HL-60/S4 treated with phorbol 12-myristate 13-acetate at 8.2 ng/mL for 4 days and 3 days (cell line): ENCODE results near the gene TTLL5.
"Not testable (repeated sequence)": the region's sequence is repeated elsewhere in the genome, so short reads cannot be mapped to it uniquely, and the experiment has no call there.

Experiments
- in situ Hi-C: fragments of 300-500 bp; cut with MboI; formaldehyde crosslinking; loops from 2 replicates; pipeline ENCODE4 v1.15.0; 2022; ENCODE audit warnings: low sequenced_read_pairs

TTLL5 gene

DNA sequence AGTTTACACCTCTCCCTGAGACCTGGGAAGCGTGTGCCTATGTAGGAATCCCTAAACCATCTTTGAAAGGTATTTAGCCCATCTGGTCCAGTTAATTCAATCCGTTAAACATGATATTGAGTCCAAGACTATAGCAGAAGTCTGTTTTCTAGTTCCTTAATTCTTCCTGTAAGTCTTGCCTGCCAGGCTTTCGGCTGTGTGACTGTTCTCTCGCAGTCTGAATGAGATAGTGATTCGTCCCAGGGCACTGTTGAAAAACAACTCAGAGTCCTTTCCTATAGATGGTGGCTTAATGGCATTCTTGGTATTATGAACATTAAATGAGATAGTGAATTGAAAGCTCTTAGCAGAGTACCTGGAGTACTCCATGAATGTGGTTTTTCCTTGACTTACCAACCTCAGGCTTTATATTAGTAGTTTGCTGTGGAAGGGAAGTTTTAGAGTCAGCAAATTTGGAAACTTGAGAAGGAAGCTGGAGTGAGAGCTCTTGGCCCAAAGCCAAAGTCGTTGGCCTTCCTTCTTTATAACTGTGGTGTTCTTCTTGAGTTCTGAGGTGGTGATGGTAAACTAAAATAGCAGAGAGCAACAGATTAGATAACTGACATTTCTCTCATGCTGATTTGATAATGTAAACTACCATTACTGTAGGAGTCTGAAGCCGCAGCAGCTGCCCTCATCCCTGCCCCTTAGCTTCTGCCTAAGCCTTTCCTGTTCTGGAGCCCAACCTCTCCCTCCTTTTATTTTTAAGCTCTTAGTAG is 244.3 kb downstream of the TTLL5 start:
- in situ Hi-C loops = no loop called here

DNA sequence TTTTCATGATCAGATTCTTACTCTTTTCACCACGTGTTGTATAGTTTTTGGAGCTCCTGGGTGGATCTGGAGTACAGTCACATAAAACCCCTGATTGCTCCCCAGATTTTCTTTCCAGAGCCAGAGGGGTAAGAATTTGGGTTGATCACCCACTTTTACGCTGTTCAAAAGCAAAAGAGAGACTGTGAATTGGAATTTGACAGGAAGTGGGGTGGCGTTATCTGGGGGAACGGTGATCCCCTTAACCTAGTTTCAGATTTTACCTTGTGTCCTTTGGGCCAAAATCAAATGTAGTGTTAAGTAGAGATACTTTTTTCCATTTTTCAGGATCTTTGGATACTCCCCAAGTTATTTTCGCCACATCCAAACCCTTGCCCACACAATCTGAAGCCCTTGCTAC is 245.2 kb downstream of the TTLL5 start:
- in situ Hi-C loops = no loop called here

DNA sequence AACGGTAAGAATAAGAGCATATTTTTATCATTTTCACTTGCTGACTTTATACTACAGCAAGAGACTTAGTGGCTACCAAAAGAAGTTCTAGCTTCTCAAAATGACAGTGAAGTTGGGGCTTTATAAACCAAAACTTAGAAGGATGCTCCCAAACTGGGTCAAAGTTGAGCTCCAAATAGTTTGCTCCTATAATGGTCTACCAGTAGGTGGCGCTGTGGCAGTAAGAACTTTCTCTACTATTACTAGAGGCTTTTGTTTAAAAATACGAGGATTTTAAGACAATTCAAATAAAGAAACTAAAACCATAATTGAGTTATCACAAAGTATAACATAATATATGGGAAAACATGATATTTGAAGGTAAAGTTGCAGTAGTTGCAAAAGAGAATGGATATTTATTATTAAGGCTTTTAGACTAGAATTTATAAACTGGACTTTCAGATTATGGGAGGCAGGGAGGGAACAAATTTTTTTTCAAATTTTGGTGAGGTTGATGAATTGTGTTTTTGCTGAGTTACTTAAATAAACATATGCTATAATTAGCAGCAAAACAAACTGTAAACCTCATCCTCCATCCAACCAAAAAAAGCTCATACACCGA is 245.7 kb downstream of the TTLL5 start:
- in situ Hi-C loops = no loop called here

DNA sequence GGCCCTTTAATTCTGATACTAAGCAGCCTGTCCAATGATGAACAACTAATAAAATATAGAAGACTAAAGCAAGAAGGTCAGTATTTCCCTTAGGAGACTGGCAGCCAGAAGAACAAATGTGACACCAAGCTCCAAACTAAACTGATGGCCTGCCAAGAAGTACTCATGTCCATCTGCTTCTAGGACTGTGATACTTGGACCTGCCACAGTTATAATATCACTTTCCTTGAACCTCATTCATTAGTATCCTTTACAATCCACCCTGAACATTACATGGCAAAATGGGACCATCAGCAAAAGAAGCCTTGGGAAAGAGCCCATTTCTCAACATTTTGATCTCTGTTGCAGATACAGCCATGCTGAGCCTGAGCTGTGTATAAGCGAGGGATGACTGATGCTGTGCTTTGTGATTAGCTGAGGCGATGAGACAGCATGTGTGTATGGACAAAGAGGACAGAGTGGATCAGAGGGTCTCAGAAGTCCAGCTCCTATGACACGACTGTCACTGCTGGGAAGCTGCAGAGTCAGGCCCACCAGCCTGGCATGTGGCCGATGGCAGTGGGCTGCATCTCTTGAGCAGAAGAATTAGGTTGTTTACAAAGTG is 246.8 kb downstream of the TTLL5 start:
- in situ Hi-C loops = no loop called here

DNA sequence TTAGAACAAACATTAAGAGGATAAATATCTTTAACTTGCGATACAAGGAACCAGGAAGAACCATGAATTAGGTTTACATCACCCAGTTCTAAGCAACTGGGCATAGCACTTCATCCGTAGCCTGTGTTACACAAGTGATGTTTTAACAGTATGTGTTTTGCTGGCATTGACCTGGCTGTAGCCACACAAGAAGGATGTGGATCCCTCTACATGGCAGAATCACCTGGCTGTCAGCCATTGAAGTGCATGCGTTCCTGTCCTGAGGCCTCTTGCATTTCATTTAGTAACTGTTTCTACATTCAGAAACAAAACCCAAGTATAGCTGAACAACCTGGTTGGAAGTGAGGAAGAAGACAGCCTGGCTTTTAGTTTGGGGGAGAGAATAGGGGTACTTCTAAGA is 248.6 kb downstream of the TTLL5 start:
- in situ Hi-C loops = no loop called here

DNA sequence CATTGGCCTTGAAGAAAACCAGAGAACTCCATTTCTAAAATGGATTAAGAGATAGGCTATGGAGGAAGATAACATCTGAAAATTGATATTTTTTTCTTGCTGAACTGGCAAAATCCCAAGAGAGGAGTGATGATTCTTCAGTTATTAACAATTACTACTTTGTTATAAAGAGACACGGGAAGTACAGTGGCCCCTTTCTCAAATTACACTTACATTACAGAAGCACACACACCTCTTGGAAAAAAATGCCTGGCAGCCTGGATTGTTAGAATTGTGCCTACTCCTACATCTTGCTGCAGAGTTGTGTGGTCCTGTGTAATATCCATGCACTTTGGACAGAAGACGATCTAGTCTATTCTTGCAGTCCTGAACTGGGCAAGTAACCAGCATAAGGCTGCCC is 249.0 kb downstream of the TTLL5 start:
- in situ Hi-C loops = no loop called here

DNA sequence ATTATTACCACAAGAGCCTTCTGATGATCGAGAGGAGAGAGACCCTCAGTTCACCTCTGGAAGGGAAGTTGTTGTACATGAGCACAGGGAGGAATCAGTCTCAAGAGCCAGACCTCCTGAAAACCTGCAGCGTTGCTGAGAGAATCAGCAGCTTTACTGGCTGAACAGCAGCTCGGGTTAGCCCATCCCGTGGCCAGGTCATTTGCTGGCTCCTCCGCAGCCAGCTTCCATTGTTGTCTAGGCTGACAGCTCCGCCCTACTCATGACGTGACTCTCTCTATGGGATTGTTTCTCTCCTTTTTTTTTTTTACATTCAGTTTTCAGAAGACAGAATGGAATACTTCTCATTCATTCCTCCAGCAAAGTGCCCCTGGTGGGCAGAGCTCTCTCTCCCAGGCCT is 250.8 kb downstream of the TTLL5 start:
- in situ Hi-C loops = no loop called here

DNA sequence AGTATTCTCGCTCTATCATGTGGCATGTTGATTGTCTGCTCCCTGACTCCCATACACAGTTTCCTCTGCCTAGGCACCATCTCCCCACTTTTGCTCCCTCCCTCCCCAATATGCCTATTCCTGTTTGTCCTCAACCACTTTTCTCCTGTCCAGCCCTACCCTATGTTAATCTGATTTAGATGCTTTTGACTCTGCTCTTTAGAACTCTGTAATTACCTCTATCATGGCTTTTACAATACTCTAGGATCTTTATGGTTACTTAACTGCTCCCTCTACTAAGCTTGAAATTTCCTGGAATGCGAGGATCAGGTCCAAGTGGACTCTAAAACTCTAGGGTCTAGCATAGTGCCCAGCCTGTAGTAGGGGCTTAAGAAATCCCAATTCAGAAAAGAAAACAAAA is 252.1 kb downstream of the TTLL5 start:
- in situ Hi-C loops = no loop called here

DNA sequence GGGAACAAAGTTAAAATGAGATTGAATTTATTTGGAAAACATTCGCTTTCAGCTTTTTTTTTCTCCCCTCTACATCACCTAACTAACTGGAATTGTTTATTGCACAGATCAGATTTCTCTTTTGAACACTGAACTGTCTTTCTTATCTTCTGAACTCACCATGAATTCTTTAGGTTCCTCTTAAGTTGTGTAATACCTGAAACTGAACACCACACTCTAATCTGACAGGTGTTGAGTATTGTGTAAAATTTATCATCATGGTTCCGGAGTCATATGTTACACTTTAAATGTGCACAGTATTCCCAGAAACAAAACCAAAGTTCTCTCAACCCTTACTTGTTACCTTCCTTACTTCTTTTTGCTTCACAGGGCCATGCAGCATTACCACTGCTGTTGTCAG is 254.0 kb downstream of the TTLL5 start:
- in situ Hi-C loops = no loop called here

DNA sequence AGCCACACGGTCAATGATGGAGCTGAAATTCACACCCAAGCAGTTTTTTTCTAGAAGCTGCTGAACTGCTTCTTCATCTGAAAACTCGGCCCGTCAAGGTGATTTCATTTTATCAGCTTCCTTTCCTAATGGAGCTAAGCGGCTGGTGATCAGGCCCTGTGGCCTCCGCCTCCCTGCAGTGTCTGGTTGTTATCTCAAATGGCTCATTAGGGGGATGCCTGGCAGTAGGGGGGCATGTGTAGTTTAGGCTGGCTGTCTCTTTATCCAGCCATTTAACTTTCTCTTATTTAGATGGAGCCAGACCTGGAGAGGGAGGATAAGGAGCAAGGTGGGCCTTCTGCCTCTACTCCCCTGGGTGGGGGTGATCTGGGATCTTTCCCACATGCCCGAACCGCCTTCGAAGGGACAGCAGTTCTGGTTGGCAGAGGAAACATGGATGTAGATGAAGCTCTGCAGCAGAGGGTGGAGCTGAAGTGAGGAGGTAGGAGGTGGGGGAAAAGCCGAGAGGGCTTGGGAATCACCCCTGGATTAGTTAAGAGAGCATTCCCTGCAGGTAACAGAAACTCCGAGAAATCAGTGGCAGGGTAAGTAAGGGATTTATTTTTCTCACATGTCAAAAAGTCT is 256.4 kb downstream of the TTLL5 start:
- in situ Hi-C loops = no loop called here

DNA sequence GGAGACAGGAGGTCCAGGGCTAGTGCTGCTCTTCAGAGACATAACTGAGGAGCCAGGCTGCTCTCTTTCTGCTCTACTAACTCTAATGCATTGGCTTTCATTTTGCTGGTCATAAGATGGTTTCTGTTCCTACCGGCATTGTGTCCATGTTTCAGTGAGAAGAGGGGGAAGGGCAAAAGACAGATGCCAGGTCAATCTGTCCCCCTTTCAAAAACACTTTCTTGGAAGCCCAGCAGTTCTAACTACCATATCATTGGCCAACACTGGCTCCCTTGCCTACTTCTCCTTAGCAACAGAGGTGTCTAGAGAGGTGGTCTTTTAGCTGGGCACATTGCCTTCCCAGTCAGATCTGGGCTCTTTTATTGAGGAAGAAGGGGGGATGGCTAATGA is 256.9 kb downstream of the TTLL5 start:
- in situ Hi-C loops = no loop called here

DNA sequence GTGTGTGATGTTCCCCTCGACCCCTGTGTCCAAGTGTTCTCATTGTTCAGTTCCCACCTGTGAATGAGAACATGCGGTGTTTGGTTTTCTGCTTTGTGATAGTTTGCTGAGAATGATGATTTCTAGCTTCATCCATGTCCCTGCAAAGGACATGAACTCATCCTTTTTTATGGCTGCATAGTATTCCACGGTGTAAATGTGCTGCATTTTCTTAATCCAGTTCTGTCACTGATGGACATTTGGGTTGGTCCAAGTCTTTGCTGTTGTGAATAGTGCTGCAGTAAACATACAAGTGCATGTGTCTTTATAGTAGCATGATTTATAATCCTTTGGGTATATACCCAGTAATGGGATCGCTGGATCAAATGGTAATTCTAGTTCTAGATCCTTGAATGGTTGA is 259.4 kb downstream of the TTLL5 start:
- in situ Hi-C loops = not testable (repeated sequence)

DNA sequence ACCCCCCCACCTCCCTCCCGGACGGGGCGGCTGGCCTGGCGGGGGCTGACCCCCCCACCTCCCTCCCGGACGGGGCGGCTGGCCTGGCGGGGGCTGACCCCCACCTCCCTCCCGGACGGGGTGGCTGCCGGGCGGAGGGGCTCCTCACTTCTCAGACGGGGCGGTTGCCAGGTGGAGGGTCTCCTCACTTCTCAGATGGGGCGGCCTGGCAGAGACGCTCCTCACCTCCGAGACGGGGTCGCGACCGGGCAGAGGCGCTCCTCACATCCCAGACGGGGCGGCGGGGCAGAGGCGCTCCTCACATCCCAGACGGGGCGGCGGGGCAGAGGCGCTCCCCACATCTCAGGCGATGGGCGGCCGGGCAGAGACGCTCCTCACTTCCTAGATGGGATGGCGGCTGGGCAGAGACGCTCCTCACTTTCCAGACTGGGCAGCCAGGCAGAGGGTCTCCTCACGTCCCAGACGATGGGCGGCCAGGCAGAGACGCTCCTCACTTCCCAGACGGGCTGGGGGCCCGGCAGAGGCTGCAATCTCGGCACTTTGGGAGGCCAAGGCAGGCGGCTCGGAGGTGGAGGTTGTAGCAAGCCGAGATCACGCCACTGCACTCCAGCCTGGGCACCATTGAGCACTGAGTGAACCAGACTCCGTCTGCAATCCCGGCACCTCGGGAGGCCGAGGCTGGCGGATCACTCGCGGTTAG is 264.2 kb downstream of the TTLL5 start:
- in situ Hi-C loops = not testable (repeated sequence)

DNA sequence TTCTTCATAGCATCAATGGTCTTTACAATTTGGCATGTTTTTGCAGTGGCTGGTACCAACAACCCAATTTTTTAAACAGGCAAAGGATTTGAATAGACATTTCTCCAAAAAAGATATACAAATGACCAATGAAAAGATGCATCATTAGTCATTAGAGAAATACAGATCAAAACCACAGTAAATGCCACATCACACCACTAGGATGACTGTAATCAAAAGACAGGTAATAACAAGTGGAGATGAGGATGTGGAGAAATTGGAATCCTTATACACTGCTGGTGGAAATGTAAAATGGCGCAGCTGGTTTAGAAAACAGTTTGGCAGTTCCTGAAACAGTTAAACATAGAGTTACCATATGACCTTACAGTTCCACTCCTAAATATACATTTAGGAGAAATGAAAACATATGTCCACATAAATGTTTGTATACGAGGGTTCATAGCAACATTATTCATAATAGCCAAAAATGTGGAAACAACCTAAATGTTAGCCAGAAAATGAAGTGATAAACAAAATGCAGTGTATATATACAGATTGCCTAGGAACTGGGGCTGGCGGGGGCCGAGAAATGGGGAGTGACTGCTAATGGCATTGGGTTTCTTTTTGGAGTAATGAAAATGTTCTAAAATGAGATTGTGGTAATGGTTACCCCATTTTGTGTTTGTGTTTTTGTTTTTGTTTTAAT is 265.5 kb downstream of the TTLL5 start:
- in situ Hi-C loops = no loop called here

DNA sequence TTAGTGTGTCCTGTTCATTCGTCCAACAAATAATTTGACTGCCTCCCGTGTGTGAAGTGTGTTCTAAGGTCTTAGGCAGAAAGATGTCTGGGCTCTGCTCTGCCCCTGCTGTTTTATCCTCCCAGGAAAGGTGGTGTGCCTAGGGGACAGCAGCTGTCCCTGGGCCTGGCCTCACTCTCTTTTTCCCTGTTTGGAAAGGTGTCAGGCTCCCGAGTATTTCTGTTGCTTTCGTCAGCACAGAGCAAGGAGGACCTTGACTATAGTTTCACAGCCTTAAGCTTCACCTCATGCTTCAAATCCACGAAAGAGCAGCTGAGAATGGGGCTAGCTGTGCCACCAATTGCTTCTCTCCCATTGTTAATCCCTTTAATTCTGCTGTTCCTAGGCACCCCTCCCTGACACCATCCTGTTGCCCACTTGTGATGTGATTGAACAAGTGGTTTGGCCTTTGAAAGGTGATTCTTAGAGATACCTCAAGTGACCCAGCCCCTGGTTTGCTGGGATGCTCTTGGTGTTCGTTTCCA is 266.6 kb downstream of the TTLL5 start:
- in situ Hi-C loops = no loop called here

DNA sequence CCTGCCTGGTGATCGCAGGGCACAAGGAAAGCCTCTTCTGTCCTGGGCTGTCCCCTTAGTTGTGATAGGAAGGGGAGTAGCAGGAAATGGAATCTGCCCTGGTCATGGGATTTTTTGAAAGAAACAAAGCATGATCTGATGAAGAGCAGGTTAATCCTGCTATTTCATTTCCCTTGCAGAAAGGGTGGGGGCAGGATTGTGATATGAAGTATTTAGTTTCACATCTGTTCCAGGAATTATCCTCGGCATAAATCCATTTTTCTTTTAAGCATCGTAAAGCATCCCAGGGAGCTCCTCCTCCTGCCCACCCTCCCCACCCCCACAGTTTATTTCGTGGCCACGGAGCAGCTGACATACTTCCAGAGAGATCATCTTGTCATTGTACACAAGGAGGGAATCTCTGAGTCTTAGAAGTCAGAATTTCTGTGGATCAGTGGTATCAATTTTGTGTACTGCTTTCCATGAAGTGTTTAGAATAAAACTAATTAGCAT is 267.7 kb downstream of the TTLL5 start:
- in situ Hi-C loops = no loop called here

DNA sequence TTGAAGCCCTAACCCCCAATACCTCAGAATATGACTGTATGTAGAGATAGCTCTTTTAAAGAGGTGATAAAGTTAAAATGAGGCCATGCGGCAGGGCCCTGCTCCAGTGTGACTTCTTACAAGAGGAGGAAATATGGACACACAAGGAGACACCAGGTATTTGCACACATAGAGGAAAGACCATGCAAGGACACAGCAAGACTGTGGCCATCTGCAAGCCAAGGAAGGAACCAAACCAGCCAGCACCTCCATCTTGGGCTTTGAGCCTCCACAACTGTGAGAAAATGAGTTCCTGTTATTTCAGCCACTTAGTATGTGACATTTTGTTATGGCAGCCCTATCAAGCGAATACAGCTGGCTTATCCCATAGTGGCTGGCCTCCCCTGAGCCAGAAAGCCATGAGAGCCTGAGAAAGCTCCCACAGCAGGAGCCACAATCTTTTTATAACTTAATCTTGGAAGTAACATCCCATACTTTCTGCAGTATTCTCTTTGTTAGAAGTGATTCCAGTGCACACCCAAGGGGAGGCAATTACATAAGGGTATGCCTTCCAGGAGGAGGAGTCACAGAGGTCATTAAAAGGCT is 272.8 kb downstream of the TTLL5 start:
- in situ Hi-C loops = no loop called here

DNA sequence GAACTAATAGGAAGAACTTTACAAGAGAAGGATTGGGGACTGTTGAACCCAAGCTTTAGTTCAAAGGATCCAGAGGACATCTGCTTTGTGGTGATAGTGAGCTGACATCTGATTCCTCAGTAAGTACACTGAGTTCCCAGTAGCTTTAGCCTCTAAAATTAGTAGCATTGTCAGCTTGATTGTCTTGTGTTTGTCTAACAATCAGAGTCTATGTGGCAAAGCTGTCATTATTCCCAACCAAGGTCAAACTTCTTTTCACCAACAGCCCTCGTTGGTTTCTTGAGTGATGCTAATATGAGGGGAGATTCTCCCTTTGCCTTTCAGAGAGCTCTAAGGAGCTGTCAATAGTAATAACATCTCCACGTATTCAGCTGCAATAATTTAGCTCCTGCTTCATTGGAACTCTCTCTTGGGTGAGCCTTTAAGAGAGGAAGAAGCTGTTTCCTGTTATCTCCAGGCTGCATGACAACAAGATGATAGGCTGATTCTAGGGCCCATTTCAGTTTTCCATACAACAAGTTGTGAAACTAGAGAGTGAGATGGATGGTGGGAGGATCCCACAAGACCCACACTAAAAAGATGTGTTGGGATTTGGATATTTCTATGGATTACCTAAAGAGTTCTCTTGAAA is 274.1 kb downstream of the TTLL5 start:
- in situ Hi-C loops = no loop called here

DNA sequence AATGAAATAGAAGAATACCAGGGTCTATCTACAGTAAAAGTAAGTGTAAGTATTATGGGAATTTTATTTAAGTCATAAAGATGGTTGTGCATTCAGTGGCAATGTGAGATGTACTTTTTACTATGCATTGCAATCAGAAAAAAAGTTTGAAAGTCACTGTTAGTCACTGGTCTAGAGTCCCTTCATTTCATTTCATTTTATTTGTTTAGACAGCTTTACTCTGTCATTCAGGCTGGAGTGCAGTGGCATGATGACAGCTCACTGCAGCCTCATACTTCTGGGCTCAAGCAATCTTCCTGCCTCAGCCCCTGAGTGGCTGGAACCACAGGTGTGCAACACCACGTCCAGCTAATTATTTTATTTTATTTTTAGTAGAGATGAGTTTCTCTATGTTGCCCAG is 278.2 kb downstream of the TTLL5 start:
- in situ Hi-C loops = no loop called here

DNA sequence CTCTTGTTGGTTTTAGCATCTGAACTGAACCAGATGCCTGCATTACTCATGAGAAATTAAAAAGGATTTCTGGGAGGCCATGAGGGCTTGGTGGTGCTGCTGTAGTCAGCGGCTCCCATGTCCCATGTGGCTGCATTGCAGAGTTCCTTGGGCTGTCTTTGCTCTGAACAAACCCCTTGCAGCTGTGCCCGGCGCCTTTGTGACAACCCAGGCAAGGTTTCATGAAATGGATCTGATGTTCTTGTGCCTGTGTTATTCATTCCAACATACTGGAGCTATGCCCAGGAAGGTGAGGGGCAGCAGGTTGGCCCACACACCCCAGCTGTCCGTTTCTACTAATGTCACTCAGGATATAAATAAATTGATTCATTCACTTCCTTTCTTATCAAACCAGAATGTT is 280.0 kb downstream of the TTLL5 start:
- in situ Hi-C loops = no loop called here
